Keratinocyte (primary cell): ENCODE data around the gene FRAS1. TPM values are rescaled to one million over a fixed set of nuclear protein-coding genes. Genes with fewer than 3 reads are reported as not detected.

ENCODE experiments used
- DNase-seq: peaks from one replicate; pipeline ENCODE4 v3.0.0-alpha.2; 2011; ENCODE audit warnings: low read depth, missing footprints, low spot score
- FAIRE-seq: peaks from 2 replicates; lab custom pipeline; 2011; peaks lifted over from hg19 to GRCh38; lab: Jason Lieb, UNC
- H2AFZ ChIP-seq: 2 replicates; pipeline ENCODE4 v1.6.0; 2012; ENCODE audit warnings: low read length, control low read depth, inconsistent platforms; ENCODE audit not compliant: control insufficient read depth
- H3K27ac ChIP-seq: 2 replicates; pipeline ENCODE4 v1.5.1; 2011; ENCODE audit warnings: low read length; ENCODE audit not compliant: control insufficient read depth, insufficient read depth
- H3K27me3 ChIP-seq: 3 replicates; pipeline ENCODE4 v1.6.0; 2011; ENCODE audit warnings: low read length; ENCODE audit not compliant: control insufficient read depth, insufficient read depth; ENCODE audit errors: extremely low read depth
- H3K36me3 ChIP-seq, 2 experiments: 2 replicates in 1 of 2; 3 replicates in 1 of 2; pipeline ENCODE4 v1.5.1; 2011; ENCODE audit warnings: low read length in 2 of 2, mild to moderate bottlenecking in 1 of 2; ENCODE audit not compliant: control insufficient read depth in 2 of 2, insufficient read depth in 2 of 2; ENCODE audit errors: extremely low read depth in 1 of 2
- H3K4me1 ChIP-seq: 3 replicates; pipeline ENCODE4 v1.5.1; 2011; ENCODE audit warnings: low read length; ENCODE audit not compliant: control insufficient read depth, insufficient read depth; ENCODE audit errors: extremely low read depth
- H3K4me2 ChIP-seq: 3 replicates; pipeline ENCODE4 v1.6.0; 2011; ENCODE audit warnings: low read depth, low read length; ENCODE audit not compliant: control insufficient read depth, insufficient read depth; ENCODE audit errors: extremely low read depth
- H3K4me3 ChIP-seq, 3 experiments: fragments of 200-600 bp in 1 of 3; sonication (generic) in 1 of 3; 2 replicates in 2 of 3; 3 replicates in 1 of 3; pipeline ENCODE4 v1.5.1; 2011 to 2016; ENCODE audit warnings: low read length in 3 of 3, mild to moderate bottlenecking in 3 of 3, control low read depth in 2 of 3, inconsistent platforms in 1 of 3, low read depth in 1 of 3, mixed read lengths in 1 of 3, mixed run types in 1 of 3, moderate library complexity in 1 of 3; ENCODE audit not compliant: control insufficient read depth in 2 of 3, insufficient read depth in 2 of 3; ENCODE audit errors: extremely low read depth in 1 of 3
- H3K79me2 ChIP-seq: 2 replicates; pipeline ENCODE4 v1.6.0; 2012; ENCODE audit warnings: low read length; ENCODE audit not compliant: control insufficient read depth, insufficient read depth
- H3K9ac ChIP-seq: 3 replicates; pipeline ENCODE4 v1.6.0; 2011; ENCODE audit warnings: low read length; ENCODE audit not compliant: control insufficient read depth, insufficient read depth; ENCODE audit errors: extremely low read depth
- H3K9me1 ChIP-seq: 3 replicates; pipeline ENCODE4 v1.6.0; 2011; ENCODE audit warnings: low read length; ENCODE audit not compliant: control insufficient read depth, insufficient read depth; ENCODE audit errors: extremely low read depth
- H3K9me3 ChIP-seq: 2 replicates; pipeline ENCODE4 v1.5.1; 2012; ENCODE audit warnings: low read depth, low read length; ENCODE audit not compliant: control insufficient read depth
- H4K20me1 ChIP-seq: 3 replicates; pipeline ENCODE4 v1.6.0; 2011; ENCODE audit warnings: low read length; ENCODE audit not compliant: control insufficient read depth, insufficient read depth; ENCODE audit errors: extremely low read depth
- CTCF ChIP-seq, 3 experiments: IDR thresholded peaks in 1 of 3; conservative IDR thresholded peaks in 1 of 3; optimal IDR thresholded peaks in 1 of 3; 2 replicates in 2 of 3; 3 replicates in 1 of 3; pipeline versions ENCODE3 to v1.5.1; 2011; ENCODE audit warnings: low read length in 3 of 3, mild to moderate bottlenecking in 3 of 3, moderate library complexity in 2 of 3, control low read depth in 1 of 3, inconsistent platforms in 1 of 3; ENCODE audit not compliant: insufficient read depth in 2 of 3; ENCODE audit errors: extremely low read depth in 1 of 3
- EZH2 ChIP-seq: IDR thresholded peaks from one replicate; pipeline ENCODE4 v1.6.1; 2012; ENCODE audit warnings: inconsistent platforms, mild to moderate bottlenecking, low read length, moderate library complexity
- dilution Hi-C: fragments of 300-500 bp; cut with MboI; formaldehyde crosslinking; loops from one replicate; pipeline ENCODE4 v1.7.0; 2020; ENCODE audit warnings: low sequenced_read_pairs; ENCODE audit not compliant: extremely low pct_ligation_motif_present
- polyA plus RNA-seq, 5 experiments: library from polyadenylated mRNA; depleted of rRNA in 3 of 5; stranded (reverse) in 3 of 5; stranded (forward) in 1 of 5; unstranded in 1 of 5; fragments of >200 nt; gene quantifications; 1 replicate in 1 of 5; 2 replicates in 3 of 5; 3 replicates in 1 of 5; pipeline versions ENCODE4 v1.2.1 to v1.2.3, GENCODE V29; 2011 to 2012; ENCODE audit warnings: missing spikeins in 2 of 5, low read depth in 1 of 5, low replicate concordance in 1 of 5

The FRAS1 gene
- polyA plus RNA-seq, 1 donor (not counting 4 experiments of a cell fraction or from before 2014, with no cell fraction given), result 3.5 TPM

- H3K27me3 ChIP-seq, result no peaks in the 10 kb centered on the region
- TF ChIP-seq CTCF (optimal IDR thresholded peaks at IDR 0.05 in 1 of 3, IDR thresholded peaks at IDR 0.05 in 1 of 3, conservative IDR thresholded peaks at IDR 0.05 in 1 of 3; ENCODE audit: extremely low read depth in 1 of 3, insufficient read depth in 2 of 3, low read length in 3 of 3) (no peak), EZH2 (no peak)
- dilution Hi-C loops, result no loop called here
Observed at GRCh38 chr4:78454016-78454415, 396.9 kb downstream of the FRAS1 start.

DNA sequence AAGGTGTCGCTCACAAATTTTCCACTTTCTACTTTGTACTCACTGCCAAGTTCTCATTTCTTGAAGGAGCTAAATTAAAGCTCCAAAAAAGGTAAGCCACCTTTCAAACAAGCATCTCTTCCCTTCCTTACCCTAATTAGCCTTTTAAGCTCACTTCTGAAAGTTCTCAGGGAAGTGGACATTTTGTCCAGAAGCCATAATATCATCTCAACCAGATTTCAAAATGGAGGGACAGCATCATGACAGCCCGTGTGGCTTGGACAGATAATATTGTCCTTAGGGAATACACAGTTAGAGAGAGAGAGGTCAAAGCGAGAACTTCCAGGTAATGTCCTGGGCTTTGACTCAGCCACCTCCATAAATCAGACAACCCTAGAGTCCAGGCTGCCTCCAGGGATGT is 400.6 kb downstream of the FRAS1 start:
- Histone ChIP-seq H2AFZ (no peak overlapping the region), H3K27ac (no peak overlapping the region), H3K79me2 (no peaks in the 10 kb centered on the region), H3K4me3 (no peak overlapping the region), H4K20me1 (no peaks in the 10 kb centered on the region), H3K36me3 (no peaks in the 10 kb centered on the region), H3K27me3 (no peaks in the 10 kb centered on the region), H3K4me2 (no peak overlapping the region), H3K9me3 (no peaks in the 10 kb centered on the region), H3K9me1 (no peaks in the 10 kb centered on the region), H3K4me1 (no peaks in the 10 kb centered on the region), H3K9ac (no peak overlapping the region)
- no peak for TF ChIP-seq CTCF (optimal IDR thresholded peaks at IDR 0.05 in 1 of 3, IDR thresholded peaks at IDR 0.05 in 1 of 3, conservative IDR thresholded peaks at IDR 0.05 in 1 of 3; ENCODE audit: extremely low read depth in 1 of 3, insufficient read depth in 2 of 3, low read length in 3 of 3)
- TF ChIP-seq EZH2, result no peak
- dilution Hi-C loops, result no loop called here
- FAIRE-seq (no peak), DNase-seq (no peak)

More at GRCh38 chr4:78454016-78454415, 396.9 kb downstream of the FRAS1 start:
- H3K4me2 ChIP-seq, result no peak overlapping the region
- DNase-seq (no peak), FAIRE-seq (no peak)
- H3K9me3 ChIP-seq, result no peaks in the 10 kb centered on the region
- no peaks in the 10 kb centered on the region for H4K20me1 ChIP-seq
- H3K36me3 ChIP-seq, result peaks cover 0 to 2% of the 10 kb centered on the region in 2 experiments
- no peaks in the 10 kb centered on the region for H3K79me2 ChIP-seq
- no peaks in the 10 kb centered on the region for H3K9me1 ChIP-seq
- no peak overlapping the region for H3K27ac ChIP-seq
- no peaks in the 10 kb centered on the region for H3K4me1 ChIP-seq
- peak overlapping the region; percentile 31 for H2AFZ ChIP-seq
- no peak overlapping the region for H3K9ac ChIP-seq
- no peak overlapping the region for H3K4me3 ChIP-seq
